GM21360 (cell line): ENCODE data around the gene ABCC8.

Experiments
- ATAC-seq: cut with Tn5 transposase; IDR thresholded peaks from one replicate; pipeline ENCODE4 v1.9.1; 2021; ENCODE audit warnings: mild to moderate bottlenecking, moderate library complexity; ENCODE audit not compliant: unreplicated experiment

Gene ABCC8

GRCh38 chr11:17476317-17477083 is at the start of gene ABCC8:
TSS of gene ABCC8 (minus strand) at chr11:17476845. CDS start at chr11:17476776, 69 bp downstream.
- no peak for ATAC-seq

DNA sequence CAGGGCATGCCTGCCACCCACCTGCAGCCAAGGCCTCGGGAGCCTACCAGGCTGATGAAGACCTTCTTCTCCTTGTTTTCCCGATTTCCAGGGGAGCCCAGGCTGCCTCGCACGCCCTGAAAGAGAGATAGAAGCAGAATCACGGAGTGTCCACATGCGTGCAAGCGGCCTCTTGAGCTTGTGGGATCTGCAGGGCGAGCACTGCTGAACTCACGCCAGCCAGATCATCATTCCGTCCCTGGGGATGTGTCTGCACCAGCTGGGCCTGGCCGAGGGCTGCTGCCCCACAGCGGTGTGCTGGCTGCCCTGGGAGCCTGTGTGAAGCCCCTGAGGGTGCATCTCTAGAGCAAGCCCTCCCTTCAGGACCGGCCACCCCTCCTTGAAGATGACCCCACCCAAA is 49.7 kb upstream of the ABCC8 start:
- no peak for ATAC-seq

- no peak for ATAC-seq
Observed at GRCh38 chr11:17525570-17525969, 48.9 kb upstream of the ABCC8 start.

DNA sequence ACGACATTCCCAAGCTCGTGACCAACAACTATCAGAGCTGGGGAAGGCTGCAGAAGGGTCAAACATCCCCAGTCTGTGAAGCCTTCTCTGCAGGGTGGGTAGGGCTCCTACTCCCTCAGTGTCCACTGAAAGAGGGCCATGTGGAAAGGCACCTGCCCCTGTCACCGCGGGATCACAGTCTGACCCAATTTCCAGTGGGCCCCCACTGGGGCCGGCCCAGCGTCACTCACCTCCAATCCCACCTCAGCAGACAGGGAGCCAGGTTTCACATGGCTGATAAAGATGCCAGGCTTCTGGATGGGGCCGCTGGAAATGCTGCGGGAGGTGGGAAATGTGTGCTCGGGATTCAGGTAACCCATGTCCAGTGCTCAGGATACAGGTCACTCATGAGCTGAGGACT is 47.6 kb upstream of the ABCC8 start:
- ATAC-seq, result no peak

GRCh38 chr11:17522655-17523054 is 46.0 kb upstream of the ABCC8 start:
- no peak for ATAC-seq

- ATAC-seq, result no peak
Observed at GRCh38 chr11:17521106-17521900, 44.7 kb upstream of the ABCC8 start.

DNA sequence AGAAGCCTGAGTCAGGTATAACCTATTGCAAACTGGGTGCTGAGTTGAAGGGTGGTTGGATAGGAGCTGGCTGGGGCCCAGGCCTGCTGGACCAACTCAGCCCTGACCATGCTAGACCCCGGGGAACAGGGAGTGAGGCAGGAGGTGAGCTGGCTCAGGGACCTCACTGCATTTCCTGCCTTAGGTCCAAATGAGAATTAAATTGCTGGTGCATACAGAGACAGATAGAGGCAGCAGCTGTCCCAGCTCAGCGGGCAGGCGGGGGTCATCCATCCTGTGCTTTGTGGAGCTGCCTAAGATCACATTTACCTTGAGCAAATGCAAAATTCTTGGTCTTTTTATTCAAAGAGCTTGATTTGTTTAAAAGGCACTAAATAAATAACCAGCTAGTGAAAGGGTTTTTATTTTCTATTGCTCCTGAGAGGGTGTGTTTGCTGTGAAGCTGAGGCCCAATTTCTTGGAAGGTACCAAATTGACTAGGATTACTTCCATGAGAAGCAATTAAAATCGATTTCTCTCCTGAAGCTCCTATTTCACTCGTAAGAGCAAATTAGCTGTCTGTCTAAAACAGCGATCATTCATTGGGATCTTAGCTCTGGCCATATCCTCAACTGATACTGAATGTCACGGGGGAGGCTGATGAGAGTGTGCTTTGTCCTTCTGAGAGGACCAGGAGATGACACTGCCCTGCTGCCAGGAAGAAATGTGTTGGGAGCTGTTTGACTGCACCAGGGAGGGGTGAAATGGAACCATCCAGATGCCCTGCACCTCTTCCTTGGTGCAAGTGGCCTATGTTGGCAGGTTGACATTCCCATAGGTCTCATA is 42.6 kb upstream of the ABCC8 start:
- ATAC-seq, result no peak

- ATAC-seq, result no peak
Observed at GRCh38 chr11:17518366-17518765, 41.7 kb upstream of the ABCC8 start.

- ATAC-seq, result no peak
Observed at GRCh38 chr11:17517186-17517585, 40.5 kb upstream of the ABCC8 start.

- ATAC-seq, result no peak
Observed at GRCh38 chr11:17516551-17517150, 40.0 kb upstream of the ABCC8 start.

DNA sequence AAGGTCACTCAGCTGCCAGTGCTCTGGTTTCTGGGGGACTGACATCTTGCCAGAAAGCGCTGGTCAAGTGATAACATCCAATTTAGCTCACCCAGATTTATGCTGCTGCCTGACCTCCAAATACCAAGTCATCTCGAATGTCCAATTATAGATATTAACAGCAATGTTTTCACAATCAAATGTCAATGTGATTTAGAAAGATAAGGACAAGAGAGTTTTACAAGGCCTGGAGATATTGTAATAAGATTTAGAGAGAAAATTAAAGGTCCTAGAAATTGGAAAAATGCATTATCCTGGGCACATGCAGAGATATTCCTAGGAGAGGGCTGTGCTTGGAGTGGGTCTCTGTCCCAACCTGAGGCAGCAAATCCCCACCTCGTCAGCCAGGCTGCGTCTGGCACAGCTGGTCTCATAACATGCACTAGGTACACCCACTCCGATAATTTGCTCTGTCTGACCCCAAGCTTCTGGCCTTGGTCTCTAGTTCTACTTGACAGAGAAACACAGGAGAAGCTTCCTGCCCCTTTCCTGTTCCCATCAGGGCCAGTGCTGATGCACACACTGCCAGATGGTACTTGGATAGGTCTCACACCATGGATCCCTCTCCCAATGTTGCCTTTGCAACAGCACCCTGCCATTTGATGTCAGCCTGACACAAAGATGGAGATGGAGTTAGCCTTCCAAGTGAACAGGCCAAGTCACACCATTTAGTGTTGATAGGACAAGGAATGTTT is 39.0 kb upstream of the ABCC8 start:
- no peak for ATAC-seq

DNA sequence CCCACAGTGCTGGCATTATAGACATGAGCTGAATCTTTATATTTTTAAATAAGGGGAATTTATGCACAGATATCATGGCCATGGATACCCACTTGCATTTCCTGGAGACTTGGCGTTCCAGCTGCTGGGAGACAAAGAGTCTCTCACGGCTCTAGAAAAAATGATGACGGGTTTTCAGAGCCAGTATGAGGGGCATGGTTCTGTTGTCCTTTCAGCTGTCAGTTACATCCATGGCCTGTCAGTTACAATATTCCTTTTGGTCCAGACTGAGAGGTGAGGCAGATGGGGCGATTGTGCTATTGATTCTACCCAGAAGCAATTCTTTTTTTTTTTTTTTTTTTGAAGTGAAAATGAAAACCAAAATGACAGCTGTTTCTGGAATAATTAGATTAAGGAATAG is 37.8 kb upstream of the ABCC8 start:
- ATAC-seq, result no peak

- ATAC-seq, result no peak
Observed at GRCh38 chr11:17513853-17514252, 37.2 kb upstream of the ABCC8 start.

- no peak for ATAC-seq
Observed at GRCh38 chr11:17512101-17512500, 35.5 kb upstream of the ABCC8 start.

DNA sequence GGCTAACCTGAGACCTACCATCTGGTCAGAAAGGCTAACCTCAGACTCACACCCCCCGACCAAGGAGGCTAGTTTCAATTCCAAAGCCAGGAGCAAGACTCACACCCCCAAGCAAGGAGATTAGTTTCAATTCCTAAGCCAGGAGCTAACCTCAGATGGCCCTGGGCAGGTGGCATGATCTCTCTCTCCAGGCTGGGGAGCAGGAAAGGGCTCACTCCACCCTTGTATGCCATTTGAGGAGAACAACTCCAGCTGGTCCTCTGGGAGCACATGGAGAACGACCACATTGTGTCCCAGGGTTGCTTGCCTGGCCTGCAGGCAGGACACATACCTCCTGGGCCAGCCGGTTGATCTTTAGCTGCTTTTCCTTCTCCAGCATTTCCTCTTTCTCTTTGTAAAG is 34.9 kb upstream of the ABCC8 start:
- no peak for ATAC-seq

- no peak for ATAC-seq
Observed at GRCh38 chr11:17510507-17511206, 34.0 kb upstream of the ABCC8 start.

GRCh38 chr11:17508791-17509190 is 32.1 kb upstream of the ABCC8 start:
- ATAC-seq, result no peak

GRCh38 chr11:17508306-17508705 is 31.7 kb upstream of the ABCC8 start:
- ATAC-seq, result no peak

GRCh38 chr11:17507773-17508172 is 31.1 kb upstream of the ABCC8 start:
- no peak for ATAC-seq

DNA sequence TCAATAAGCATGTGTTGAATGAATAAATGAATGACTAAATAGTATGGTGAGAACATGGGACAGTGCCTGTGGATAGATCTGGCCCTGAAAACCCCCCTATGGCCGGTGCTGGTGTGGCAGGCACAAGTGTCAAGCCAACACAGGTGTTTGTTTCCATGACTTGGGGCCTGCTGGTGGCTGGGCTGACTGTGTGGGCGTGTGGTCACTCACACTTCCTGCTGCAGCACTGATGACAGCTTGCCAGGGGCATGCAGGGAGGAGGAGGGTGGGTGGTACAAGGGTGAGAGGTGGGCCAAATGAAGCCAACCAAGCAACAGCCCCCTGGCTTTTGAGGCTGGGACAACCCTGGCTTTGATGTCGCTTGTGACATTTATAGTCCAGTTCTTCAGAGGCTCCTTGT is 30.3 kb upstream of the ABCC8 start:
- ATAC-seq, result peak; percentile 54
